K562 (cell line): ENCODE results near the gene KAZN.

Experiments used
- CREB1 ChIP-seq, 2 experiments: sonication (generic) in 1 of 2; formaldehyde crosslinking in 1 of 2; IDR thresholded peaks; 2 replicates each; pipeline versions ENCODE4 v1.6.1 to v1.8.0; 2012 to 2022; ENCODE audit warnings: inconsistent platforms in 1 of 2, mild to moderate bottlenecking in 1 of 2, missing genetic modification reagents in 1 of 2, moderate library complexity in 1 of 2
- DNMT1 ChIP-seq: fragments of 450-650 bp; IDR thresholded peaks from 2 replicates; pipeline ENCODE4 v1.6.1; 2016; ENCODE audit warnings: antibody characterized with exemption, mild to moderate bottlenecking
- HDAC2 ChIP-seq: fragments of 450-650 bp; IDR thresholded peaks from 2 replicates; pipeline ENCODE4 v1.6.1; 2016; ENCODE audit warnings: mild to moderate bottlenecking
- TAF7 ChIP-seq: fragments of 450-650 bp; IDR thresholded peaks from 2 replicates; pipeline ENCODE4 v1.6.1; 2016; ENCODE audit warnings: missing genetic modification characterization, missing compliant biosample characterization
- WHSC1 ChIP-seq: IDR thresholded peaks from one replicate; pipeline ENCODE4 v1.6.1; 2012; ENCODE audit warnings: low read length, control low read depth, inconsistent platforms

GRCh38 chr1:14627608-14628489 lies 29.4 kb downstream of the KAZN start:
- TF ChIP-seq DNMT1, result no peak
- no peak for TF ChIP-seq TAF7 (tag)
- no peak for TF ChIP-seq CREB1 (IDR thresholded peaks at IDR 0.05)
- TF ChIP-seq CREB1 (CRISPR knock-in tag; IDR thresholded peaks at IDR 0.05), result no peak
- no peak for TF ChIP-seq HDAC2
- TF ChIP-seq WHSC1, result no peak
